ENCODE measurements around the gene BYSL. TPM values are rescaled to one million over a fixed set of nuclear protein-coding genes. Genes with fewer than 3 reads are reported as not detected.

BYSL gene
- total RNA-seq, 2 donors from 2014 or later, result 3.1 to 13.5 TPM

GRCh38 chr6:41943456-41943855 lies 22.2 kb downstream of the BYSL start:
- Histone ChIP-seq H3K27me3 (no peaks in the 10 kb centered on the region), H3K36me3 (replicated peaks in 1 of 2; ENCODE audit: insufficient read depth in 1 of 2, low read depth in 2 of 2) (no peaks in the 10 kb centered on the region), H3K4me3 (no peak overlapping the region), H3K9me3 (no peaks in the 10 kb centered on the region), H3K27ac (no peak overlapping the region), H3K4me1 (peaks cover 30% of the 10 kb centered on the region)
- TF ChIP-seq POLR2A (IDR thresholded peaks at IDR 0.05), result no peak
- TF ChIP-seq CTCF (IDR thresholded peaks at IDR 0.05), result no peak
- DNase-seq, result no peak
- intact Hi-C loops (cut with DNase I), result no loop called here
- ATAC-seq, result no peak

GRCh38 chr6:41947581-41948220 lies 26.4 kb downstream of the BYSL start:
- DNase-seq (no peak), ATAC-seq (no peak)
- Histone ChIP-seq H3K9me3 (no peaks in the 10 kb centered on the region), H3K36me3 (replicated peaks in 1 of 2; ENCODE audit: insufficient read depth in 1 of 2, low read depth in 2 of 2) (no peaks in the 10 kb centered on the region), H3K4me1 (no peaks in the 10 kb centered on the region), H3K4me3 (no peak overlapping the region), H3K27me3 (no peaks in the 10 kb centered on the region), H3K27ac (no peak overlapping the region)
- intact Hi-C loops (cut with DNase I), result no loop called here
- TF ChIP-seq CTCF (IDR thresholded peaks at IDR 0.05), result no peak
- TF ChIP-seq POLR2A (IDR thresholded peaks at IDR 0.05), result no peak
- 79 to 80% methylated on average over 10 of the region's 10 CpGs for WGBS, 2 donors

GRCh38 chr6:41954668-41955067 lies 33.4 kb downstream of the BYSL start:
- H3K9me3 ChIP-seq, result no peaks in the 10 kb centered on the region
- DNase-seq (no peak), ATAC-seq (no peak)
- H3K4me1 ChIP-seq, result no peaks in the 10 kb centered on the region
- no peak overlapping the region for H3K27ac ChIP-seq
- no peaks in the 10 kb centered on the region for H3K27me3 ChIP-seq
- no peaks in the 10 kb centered on the region for H3K36me3 ChIP-seq (replicated peaks in 1 of 2; ENCODE audit: insufficient read depth in 1 of 2, low read depth in 2 of 2)
- no peak overlapping the region for H3K4me3 ChIP-seq
- TF ChIP-seq POLR2A (IDR thresholded peaks at IDR 0.05), result no peak
- TF ChIP-seq CTCF (IDR thresholded peaks at IDR 0.05), result no peak
- WGBS, 2 donors, result 82 to 94% methylated on average over 2 of the region's 2 CpGs
- intact Hi-C loops (cut with DNase I), result no loop called here

GRCh38 chr6:41955412-41955811 lies 34.1 kb downstream of the BYSL start:
- 80 to 82% methylated on average over 2 of the region's 2 CpGs for WGBS, 2 donors
- no peaks in the 10 kb centered on the region for H3K27me3 ChIP-seq
- H3K36me3 ChIP-seq (replicated peaks in 1 of 2; ENCODE audit: insufficient read depth in 1 of 2, low read depth in 2 of 2), result no peaks in the 10 kb centered on the region
- H3K4me3 ChIP-seq, result no peak overlapping the region
- no peaks in the 10 kb centered on the region for H3K4me1 ChIP-seq
- no peak overlapping the region for H3K27ac ChIP-seq
- intact Hi-C loops (cut with DNase I), result no loop called here
- DNase-seq (no peak), ATAC-seq (no peak)
- TF ChIP-seq CTCF (IDR thresholded peaks at IDR 0.05) (no peak), POLR2A (IDR thresholded peaks at IDR 0.05) (no peak)
- no peaks in the 10 kb centered on the region for H3K9me3 ChIP-seq

- H3K27ac ChIP-seq, result no peak overlapping the region
- no peak for TF ChIP-seq CTCF (IDR thresholded peaks at IDR 0.05)
- TF ChIP-seq POLR2A (IDR thresholded peaks at IDR 0.05), result no peak
- H3K27me3 ChIP-seq, result no peaks in the 10 kb centered on the region
- H3K4me3 ChIP-seq, result no peak overlapping the region
- no peak for DNase-seq
- no peaks in the 10 kb centered on the region for H3K9me3 ChIP-seq
- H3K4me1 ChIP-seq, result no peaks in the 10 kb centered on the region
- no peak for ATAC-seq
- no peaks in the 10 kb centered on the region for H3K36me3 ChIP-seq (replicated peaks in 1 of 2; ENCODE audit: insufficient read depth in 1 of 2, low read depth in 2 of 2)
- intact Hi-C loops (cut with DNase I), result no loop called here
- WGBS, 2 donors, result 54 to 57% methylated on average over 4 of the region's 4 CpGs
Observed at GRCh38 chr6:41957117-41957516, 35.8 kb downstream of the BYSL start.
